ENCODE data around the gene COMP. TPM values are rescaled to one million over a fixed set of nuclear protein-coding genes. Genes with fewer than 3 reads are reported as not detected.

Gene COMP
- total RNA-seq, 3 donors from 2014 or later: 0.12 to 0.95 TPM; not detected in 1

DNA sequence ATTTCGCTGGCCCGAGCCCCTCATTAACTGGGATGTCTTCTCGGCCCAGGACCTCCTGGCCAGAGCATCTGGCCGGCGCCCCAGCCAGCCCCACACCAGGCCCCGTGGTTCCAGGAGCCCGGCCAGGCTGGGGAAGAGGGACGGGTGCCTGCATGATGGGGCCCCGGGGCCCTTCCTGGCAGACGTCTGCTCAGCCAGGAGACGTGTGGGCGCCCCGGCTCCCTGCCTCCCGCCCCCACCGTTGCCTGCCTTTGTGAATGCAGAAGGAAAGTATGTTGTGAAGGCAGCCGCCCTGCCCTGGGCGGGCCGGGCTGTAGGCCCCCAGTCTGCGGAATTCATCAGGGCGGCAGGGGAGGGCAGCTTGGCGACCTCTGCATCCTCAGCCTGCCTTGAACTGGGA lies 4.4 kb upstream of the COMP start:
- ATAC-seq: no peak
- intact Hi-C loops (cut with DNase I, micrococcal nuclease): no loop called here

DNA sequence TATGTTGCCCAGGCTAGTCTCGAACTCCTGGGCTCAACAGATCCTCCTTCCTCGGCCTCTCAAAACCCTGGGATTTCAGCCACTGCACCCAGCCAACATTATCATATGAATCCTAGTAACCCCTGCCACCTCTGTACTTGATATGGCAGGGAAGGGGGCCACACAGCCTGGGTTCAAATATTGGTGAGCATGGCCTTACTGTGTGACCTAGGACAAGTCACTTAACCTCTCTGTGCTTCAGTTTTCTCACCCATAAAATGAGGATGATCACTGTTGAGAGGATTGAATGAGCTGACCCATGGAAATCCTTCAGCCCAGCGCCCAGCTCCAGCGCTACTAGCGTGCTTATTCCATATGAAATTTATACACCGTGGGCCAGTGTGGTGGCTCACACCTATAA lies 3.6 kb upstream of the COMP start:
- ATAC-seq (no peak), DNase-seq (no peak)
- Histone ChIP-seq H3K4me3 (no peak overlapping the region), H3K36me3 (ENCODE audit: low read depth) (no peaks in the 10 kb centered on the region), H3K4me1 (ENCODE audit: low read depth) (peaks cover 4% of the 10 kb centered on the region), H3K9me3 (no peaks in the 10 kb centered on the region)
- intact Hi-C loops (cut with DNase I, micrococcal nuclease): no loop called here
- TF ChIP-seq, protein P1, sequence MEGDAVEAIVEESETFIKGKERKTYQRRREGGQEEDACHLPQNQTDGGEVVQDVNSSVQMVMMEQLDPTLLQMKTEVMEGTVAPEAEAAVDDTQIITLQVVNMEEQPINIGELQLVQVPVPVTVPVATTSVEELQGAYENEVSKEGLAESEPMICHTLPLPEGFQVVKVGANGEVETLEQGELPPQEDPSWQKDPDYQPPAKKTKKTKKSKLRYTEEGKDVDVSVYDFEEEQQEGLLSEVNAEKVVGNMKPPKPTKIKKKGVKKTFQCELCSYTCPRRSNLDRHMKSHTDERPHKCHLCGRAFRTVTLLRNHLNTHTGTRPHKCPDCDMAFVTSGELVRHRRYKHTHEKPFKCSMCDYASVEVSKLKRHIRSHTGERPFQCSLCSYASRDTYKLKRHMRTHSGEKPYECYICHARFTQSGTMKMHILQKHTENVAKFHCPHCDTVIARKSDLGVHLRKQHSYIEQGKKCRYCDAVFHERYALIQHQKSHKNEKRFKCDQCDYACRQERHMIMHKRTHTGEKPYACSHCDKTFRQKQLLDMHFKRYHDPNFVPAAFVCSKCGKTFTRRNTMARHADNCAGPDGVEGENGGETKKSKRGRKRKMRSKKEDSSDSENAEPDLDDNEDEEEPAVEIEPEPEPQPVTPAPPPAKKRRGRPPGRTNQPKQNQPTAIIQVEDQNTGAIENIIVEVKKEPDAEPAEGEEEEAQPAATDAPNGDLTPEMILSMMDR (IDR thresholded peaks at IDR 0.05): no peak

More for the DNA sequence above, 4.4 kb upstream of the COMP start:
- H3K36me3 ChIP-seq (ENCODE audit: low read depth): no peaks in the 10 kb centered on the region
- DNase-seq: no peak
- TF ChIP-seq, protein P1 (IDR thresholded peaks at IDR 0.05): no peak
- H3K4me3 ChIP-seq: no peak overlapping the region
- H3K9me3 ChIP-seq: no peaks in the 10 kb centered on the region
- no peaks in the 10 kb centered on the region for H3K4me1 ChIP-seq (ENCODE audit: low read depth)

DNA sequence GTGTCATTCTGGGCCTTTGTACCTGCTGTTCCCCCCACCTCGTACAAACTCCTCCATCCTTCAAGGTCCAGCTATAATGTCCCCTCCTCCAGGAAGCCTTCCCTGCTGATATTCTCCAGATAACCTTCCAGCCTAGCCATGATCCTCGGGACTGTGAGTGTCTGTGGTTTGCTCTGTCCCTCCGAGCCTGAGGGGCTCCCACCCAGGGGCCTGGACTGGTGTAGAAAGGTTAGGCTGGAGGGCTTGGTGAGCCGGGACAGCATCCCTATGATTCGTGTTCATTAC lies 2.9 kb upstream of the COMP start:
- Histone ChIP-seq H3K9me3 (no peaks in the 10 kb centered on the region), H3K36me3 (ENCODE audit: low read depth) (no peaks in the 10 kb centered on the region), H3K4me1 (ENCODE audit: low read depth) (peaks cover 9% of the 10 kb centered on the region), H3K4me3 (no peak overlapping the region)
- ATAC-seq (no peak), DNase-seq (no peak)
- TF ChIP-seq, protein P1 (IDR thresholded peaks at IDR 0.05): no peak
- intact Hi-C loops (cut with DNase I, micrococcal nuclease): no loop called here

DNA sequence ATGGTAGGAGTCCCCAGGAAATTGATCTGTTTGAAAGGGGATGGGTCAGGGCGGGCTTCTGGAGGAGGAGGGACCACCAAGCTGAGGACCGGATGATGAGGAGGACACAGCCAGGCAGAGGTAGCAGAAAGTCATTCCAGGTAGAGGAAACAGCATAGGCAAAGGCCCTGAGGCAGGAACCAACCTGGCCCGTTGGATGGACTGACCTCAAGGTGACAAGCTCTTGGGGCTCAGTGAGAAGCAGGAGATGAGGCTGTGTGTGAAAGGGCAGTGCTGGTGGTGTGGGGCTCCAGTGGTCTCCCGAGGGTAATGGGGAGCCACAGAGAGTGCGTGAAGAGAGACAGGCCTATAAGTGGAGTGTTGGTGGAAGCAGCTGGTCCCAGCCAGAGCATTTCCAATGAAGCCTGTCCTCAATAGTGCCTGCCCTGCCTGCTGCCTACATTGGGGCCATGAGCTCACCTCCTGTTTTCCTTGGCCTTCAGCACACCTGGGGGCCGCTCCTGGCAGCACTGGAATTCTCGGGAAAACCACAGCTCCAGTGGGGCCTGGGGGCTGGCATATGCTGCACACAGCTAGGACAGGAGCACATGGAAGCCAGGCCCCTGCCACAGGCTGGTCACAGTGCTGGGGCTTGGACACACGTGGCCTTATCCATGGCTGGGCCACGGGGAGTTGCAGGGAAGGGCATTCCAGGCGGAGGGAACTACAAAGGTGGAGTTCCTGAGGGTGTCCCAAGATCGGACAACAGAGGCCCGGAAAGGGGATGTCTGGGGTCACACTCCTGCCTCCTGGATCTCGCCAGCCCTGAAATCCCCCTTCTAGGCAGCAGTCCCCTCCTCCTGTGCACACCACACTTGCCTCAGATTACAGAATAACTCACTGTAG lies 2.3 kb upstream of the COMP start:
- Histone ChIP-seq H3K4me1 (ENCODE audit: low read depth) (peaks cover 15% of the 10 kb centered on the region), H3K4me3 (no peak overlapping the region), H3K36me3 (ENCODE audit: low read depth) (no peaks in the 10 kb centered on the region), H3K9me3 (no peaks in the 10 kb centered on the region)
- intact Hi-C loops (cut with DNase I, micrococcal nuclease): no loop called here
- TF ChIP-seq, protein P1 (IDR thresholded peaks at IDR 0.05): no peak
- ATAC-seq (no peak), DNase-seq (no peak)

DNA sequence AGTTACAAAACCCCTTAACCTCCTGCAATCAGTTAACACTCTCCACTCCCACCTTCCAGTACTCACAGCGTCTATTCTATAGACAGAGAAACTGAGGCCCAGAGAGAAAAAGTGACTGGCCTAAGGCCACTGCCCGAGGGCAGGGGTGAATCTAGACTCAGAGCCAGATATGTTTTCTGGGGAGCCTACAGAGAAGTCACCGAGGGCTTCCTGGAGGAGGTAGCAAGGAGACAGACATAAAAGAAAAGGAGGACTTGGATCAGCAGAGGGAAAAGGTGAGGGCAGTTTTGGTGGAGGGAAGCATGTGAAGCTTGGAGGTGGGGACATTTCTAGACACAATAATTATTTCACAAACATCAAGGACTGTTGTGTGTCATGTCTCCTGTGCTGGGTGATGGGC lies 1.6 kb upstream of the COMP start:
- DNase-seq (no peak), ATAC-seq (no peak)
- intact Hi-C loops (cut with DNase I, micrococcal nuclease): no loop called here
- Histone ChIP-seq H3K36me3 (ENCODE audit: low read depth) (no peaks in the 10 kb centered on the region), H3K9me3 (no peaks in the 10 kb centered on the region), H3K4me1 (ENCODE audit: low read depth) (peaks cover 15% of the 10 kb centered on the region), H3K4me3 (no peak overlapping the region)
- TF ChIP-seq, protein P1 (IDR thresholded peaks at IDR 0.05): no peak

Measured in mucosa of descending colon (tissue), 3 donors.